Activated CD4-positive, alpha-beta T cell treated with anti-CD3 and anti-CD28 coated beads, Interleukin-2, amount 10 ng/mL, durations not matched to agents 7 days and 5 days (primary cell): ENCODE results near the gene SLC6A4. TPM values are rescaled to one million over a fixed set of nuclear protein-coding genes. Genes with fewer than 3 reads are reported as not detected.

Source experiments
- CTCF ChIA-PET: fragments of 350-600 bp; sonication (Branson Sonifier 250); formaldehyde crosslinking; loops from one replicate; lab custom pipeline; 2021; ENCODE audit warnings: antibody characterized with exemption; lab: Charles Lee
- POLR2A ChIA-PET: fragments of 350-600 bp; sonication (Branson Sonifier 250); formaldehyde crosslinking; loops from one replicate; lab custom pipeline; 2021; ENCODE audit warnings: antibody characterized with exemption; lab: Charles Lee
- DNase-seq: peaks from one replicate; pipeline ENCODE4 v3.0.0-alpha.2; 2020
- H3K27ac Mint-ChIP-seq: one replicate; pipeline ENCODE4 v1.8.0; 2021; ENCODE audit warnings: mild to moderate bottlenecking, moderate library complexity, mixed read lengths
- H3K27me3 Mint-ChIP-seq: one replicate; pipeline ENCODE4 v1.8.0; 2021; ENCODE audit warnings: mixed read lengths
- H3K36me3 Mint-ChIP-seq: one replicate; pipeline ENCODE4 v1.8.0; 2021; ENCODE audit warnings: low read depth, mixed read lengths
- H3K4me1 Mint-ChIP-seq: one replicate; pipeline ENCODE4 v1.8.0; 2021; ENCODE audit warnings: mixed read lengths
- H3K4me3 Mint-ChIP-seq: one replicate; pipeline ENCODE4 v1.8.0; 2021; ENCODE audit warnings: mild to moderate bottlenecking, moderate library complexity, mixed read lengths
- H3K9me3 Mint-ChIP-seq: one replicate; pipeline ENCODE4 v1.8.0; 2021; ENCODE audit warnings: mixed read lengths
- total RNA-seq, 2 experiments: library from RNA; stranded (reverse); gene quantifications; one replicate each; pipeline ENCODE4 v1.2.3, GENCODE V29; 2021

Gene SLC6A4
- total RNA-seq, 2 experiments from 2014 or later = 0.12 TPM; not detected in 1

DNA sequence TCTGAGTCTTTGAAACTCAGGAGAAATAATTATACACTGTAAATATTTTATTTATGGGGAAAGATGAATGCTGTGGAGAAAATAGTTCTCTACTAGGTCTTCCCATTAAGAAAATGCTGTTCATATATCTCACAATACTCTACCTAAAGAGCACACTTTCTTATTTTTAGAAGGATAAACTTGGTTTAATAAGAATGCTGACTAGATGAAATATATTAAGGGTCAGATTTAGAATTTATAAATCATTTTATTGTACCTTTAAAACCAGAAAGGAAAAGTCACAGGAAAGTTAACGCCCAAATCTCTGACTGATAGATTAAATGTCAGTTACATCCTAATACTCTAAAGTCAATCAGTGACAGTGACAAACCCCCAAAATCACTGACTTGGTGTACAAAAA is 48.7 kb downstream of the SLC6A4 start:
- ChIA-PET CTCF (no interaction called here), POLR2A (no interaction called here)
- H3K4me1 Mint-ChIP-seq = no peaks in the 10 kb centered on the region
- no peak overlapping the region for H3K4me3 Mint-ChIP-seq
- H3K36me3 Mint-ChIP-seq = peaks cover 34% of the 10 kb centered on the region
- DNase-seq = no peak
- no peak overlapping the region for H3K27ac Mint-ChIP-seq
- peaks cover under 1% of the 10 kb centered on the region for H3K27me3 Mint-ChIP-seq
- no peaks in the 10 kb centered on the region for H3K9me3 Mint-ChIP-seq

DNA sequence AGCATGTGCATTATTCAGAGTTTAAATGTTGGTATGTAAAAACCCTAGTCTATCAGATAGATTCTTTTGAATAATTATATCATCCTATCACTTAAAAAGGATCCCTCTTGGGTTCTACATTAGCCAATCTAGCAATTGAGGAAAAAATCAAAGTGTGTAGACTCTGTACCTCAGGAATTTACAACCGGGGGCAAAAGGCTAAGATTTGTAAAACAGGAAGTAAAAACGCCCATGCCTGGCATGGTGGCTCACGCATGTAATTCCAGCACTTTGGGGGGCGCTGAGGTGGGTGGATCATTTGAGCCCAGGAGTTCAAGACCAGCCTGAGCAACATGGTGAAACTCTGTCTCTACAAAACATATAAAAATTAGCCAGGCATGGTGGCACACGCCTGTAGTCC is 58.6 kb downstream of the SLC6A4 start:
- Mint-ChIP-seq H3K4me1 (peaks cover 13% of the 10 kb centered on the region), H3K4me3 (no peak overlapping the region), H3K27ac (no peak overlapping the region), H3K36me3 (peaks cover 32% of the 10 kb centered on the region), H3K27me3 (no peaks in the 10 kb centered on the region), H3K9me3 (no peaks in the 10 kb centered on the region)
- ChIA-PET POLR2A (no interaction called here), CTCF (no interaction called here)
- no peak for DNase-seq

DNA sequence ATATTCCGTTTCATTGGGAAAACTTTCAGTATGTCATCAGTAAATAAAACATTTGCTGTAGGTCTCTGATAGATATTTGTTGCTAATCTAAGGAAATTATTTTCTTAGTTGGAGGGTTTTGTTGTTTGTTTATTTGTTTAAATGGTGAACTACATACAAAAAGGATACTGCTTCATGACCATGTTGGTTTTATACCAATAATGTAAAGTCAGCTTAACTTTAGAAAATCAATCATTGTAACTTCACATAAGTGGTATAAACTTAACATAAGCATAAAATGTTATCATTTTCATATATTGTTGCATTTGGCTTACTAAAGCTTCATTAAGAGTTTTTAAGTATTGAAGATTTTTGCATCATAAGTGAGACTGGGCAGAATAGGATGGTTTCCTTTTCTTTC is 60.9 kb downstream of the SLC6A4 start:
- H3K9me3 Mint-ChIP-seq = no peaks in the 10 kb centered on the region
- DNase-seq = no peak
- ChIA-PET CTCF (interaction anchor here (1.1 kb wide), 1 partner anchor 49 kb away, joined by 3 read pairs; no protein-coding TSS in a partner anchor), POLR2A (interaction anchor here (0.7 kb wide), 1 partner anchor 34 kb away, joined by 3 read pairs; no protein-coding TSS in a partner anchor)
- H3K36me3 Mint-ChIP-seq = peaks cover 23% of the 10 kb centered on the region
- peaks cover 19% of the 10 kb centered on the region for H3K4me1 Mint-ChIP-seq
- H3K27ac Mint-ChIP-seq = no peak overlapping the region
- H3K27me3 Mint-ChIP-seq = no peaks in the 10 kb centered on the region
- H3K4me3 Mint-ChIP-seq = no peak overlapping the region

DNA sequence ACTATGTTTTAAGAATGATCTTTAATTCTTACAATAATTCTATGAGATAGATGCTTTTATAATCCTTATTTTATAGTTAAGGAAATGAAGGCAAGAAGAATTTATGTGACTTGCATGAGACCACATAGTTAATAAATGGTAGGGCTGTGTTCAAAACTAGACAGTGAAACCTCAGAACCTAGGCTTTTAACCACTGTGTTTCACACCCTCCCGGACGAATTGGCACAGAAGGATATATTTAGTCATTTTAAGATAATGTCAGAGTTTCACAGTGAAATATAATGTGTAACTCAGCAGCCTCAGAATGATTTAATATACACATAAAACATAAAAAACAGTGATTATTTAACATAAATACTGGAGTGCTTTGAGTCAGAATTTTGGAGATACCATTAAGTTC is 61.8 kb downstream of the SLC6A4 start:
- no peak overlapping the region for H3K4me3 Mint-ChIP-seq
- no peaks in the 10 kb centered on the region for H3K27me3 Mint-ChIP-seq
- H3K4me1 Mint-ChIP-seq = peaks cover 19% of the 10 kb centered on the region
- no peaks in the 10 kb centered on the region for H3K9me3 Mint-ChIP-seq
- ChIA-PET CTCF (no interaction called here), POLR2A (no interaction called here)
- H3K36me3 Mint-ChIP-seq = peaks cover 20% of the 10 kb centered on the region
- no peak overlapping the region for H3K27ac Mint-ChIP-seq
- DNase-seq = peak; percentile 13

DNA sequence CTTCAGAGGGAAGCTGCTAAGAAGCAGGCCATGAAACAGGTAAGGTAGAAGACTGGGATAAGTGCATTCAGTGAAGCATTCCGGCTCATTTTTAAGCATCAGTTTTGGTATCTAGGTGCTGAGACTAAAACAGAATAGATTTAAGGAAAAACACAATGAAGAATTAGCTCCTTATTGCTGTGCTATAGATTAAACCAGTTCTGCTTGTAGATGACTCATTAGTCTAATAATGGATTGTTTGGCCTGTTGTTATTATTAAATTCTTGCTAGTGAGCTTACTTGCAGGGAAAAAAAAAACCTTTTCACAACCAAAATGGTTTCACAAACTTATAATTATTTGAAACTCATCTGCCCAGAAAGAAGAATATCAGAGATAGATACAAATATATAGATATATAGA is 62.9 kb downstream of the SLC6A4 start:
- Mint-ChIP-seq H3K9me3 (no peaks in the 10 kb centered on the region), H3K27ac (no peak overlapping the region), H3K27me3 (no peaks in the 10 kb centered on the region), H3K4me1 (peaks cover 19% of the 10 kb centered on the region), H3K36me3 (peaks cover 20% of the 10 kb centered on the region), H3K4me3 (no peak overlapping the region)
- POLR2A ChIA-PET = interaction anchor here (0.6 kb wide), 1 partner anchor 119 kb away, joined by 4 read pairs; no protein-coding TSS in a partner anchor
- DNase-seq = no peak
- CTCF ChIA-PET = interaction anchor here (1.2 to 1.3 kb wide), 2 partner anchors 9 to 29 kb away, joined by 3 read pairs; no protein-coding TSS in a partner anchor

DNA sequence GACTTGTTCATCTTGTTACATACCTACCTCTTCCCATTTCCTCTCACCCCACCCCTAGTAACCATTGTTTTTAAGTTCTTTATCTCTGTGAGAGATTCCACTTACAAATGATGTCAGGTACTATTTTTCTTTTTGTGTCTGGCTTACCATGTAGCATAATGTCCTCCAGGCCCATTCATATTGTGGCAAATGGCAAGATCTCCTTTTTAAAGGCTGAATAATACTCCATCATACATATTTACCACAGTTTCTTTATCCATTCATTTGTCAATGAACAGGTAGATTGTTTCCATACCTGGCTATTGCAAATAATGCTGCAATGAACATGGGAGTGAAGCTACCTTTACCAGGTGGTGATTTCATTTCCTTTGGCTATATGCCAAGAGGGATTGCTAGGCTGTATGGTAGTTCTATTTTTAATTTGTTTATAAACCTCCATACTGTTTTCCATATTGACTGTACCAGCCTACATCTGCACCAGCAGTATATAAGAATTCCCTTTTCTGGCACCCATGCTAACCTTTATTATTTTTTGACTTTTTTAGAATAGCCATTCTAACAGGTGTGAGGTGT is 65.0 kb downstream of the SLC6A4 start:
- no peaks in the 10 kb centered on the region for H3K9me3 Mint-ChIP-seq
- peaks cover 24% of the 10 kb centered on the region for H3K36me3 Mint-ChIP-seq
- no peak overlapping the region for H3K27ac Mint-ChIP-seq
- no peak overlapping the region for H3K4me3 Mint-ChIP-seq
- H3K27me3 Mint-ChIP-seq = no peaks in the 10 kb centered on the region
- ChIA-PET CTCF (no interaction called here), POLR2A (no interaction called here)
- peaks cover 23% of the 10 kb centered on the region for H3K4me1 Mint-ChIP-seq
- no peak for DNase-seq

DNA sequence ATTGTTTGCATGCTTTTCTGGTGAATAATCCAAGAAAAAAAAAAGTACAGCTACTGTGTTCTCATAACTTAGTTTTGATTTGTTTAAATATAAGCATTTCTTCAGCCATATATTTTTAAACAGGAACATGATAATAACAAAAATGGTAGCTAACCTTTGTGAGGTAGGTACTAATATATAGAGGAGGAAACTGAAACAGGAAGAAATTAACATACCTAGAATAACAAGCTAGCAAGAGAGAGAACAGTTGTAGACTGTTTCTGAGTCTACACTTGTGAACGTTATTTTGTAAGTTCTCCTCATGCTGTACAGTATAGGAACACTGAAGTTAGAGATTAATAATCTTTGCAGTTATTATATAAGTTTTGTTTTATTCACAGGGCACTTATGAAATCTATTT is 69.5 kb downstream of the SLC6A4 start:
- POLR2A ChIA-PET = interaction anchor here (0.6 kb wide), 1 partner anchor 804 kb away, joined by 6 read pairs; no protein-coding TSS in a partner anchor
- Mint-ChIP-seq H3K27me3 (no peaks in the 10 kb centered on the region), H3K9me3 (no peaks in the 10 kb centered on the region)

DNA sequence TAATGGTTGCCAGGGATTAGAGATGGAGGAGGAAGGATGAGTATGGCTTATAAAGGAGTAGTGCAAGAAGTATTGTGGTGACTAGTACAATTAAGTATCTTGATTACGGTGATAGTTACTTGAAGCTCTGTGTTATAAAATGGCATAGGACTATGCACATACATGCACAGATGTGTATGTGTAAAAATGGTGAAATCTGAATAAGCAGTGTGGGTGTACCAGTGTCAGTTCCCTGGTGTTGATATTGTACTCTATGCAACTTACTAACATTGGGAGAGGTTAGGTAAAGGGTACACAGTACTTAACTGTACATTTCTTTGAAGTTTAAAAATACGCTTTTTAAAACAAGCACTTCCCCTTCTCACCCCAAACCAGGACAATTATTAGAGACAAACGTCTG is 70.3 kb downstream of the SLC6A4 start:
- DNase-seq = no peak
- H3K36me3 Mint-ChIP-seq = peaks cover 29% of the 10 kb centered on the region
- H3K4me3 Mint-ChIP-seq = no peak overlapping the region
- H3K9me3 Mint-ChIP-seq = peaks cover 7% of the 10 kb centered on the region
- no peaks in the 10 kb centered on the region for H3K27me3 Mint-ChIP-seq
- no peak overlapping the region for H3K27ac Mint-ChIP-seq
- CTCF ChIA-PET = interaction anchor here (1.4 kb wide), 1 partner anchor 13 kb away, joined by 3 read pairs; no protein-coding TSS in a partner anchor
- peaks cover 7% of the 10 kb centered on the region for H3K4me1 Mint-ChIP-seq
- POLR2A ChIA-PET = no interaction called here

More for the DNA sequence above, 69.5 kb downstream of the SLC6A4 start:
- Mint-ChIP-seq H3K4me3 (no peak overlapping the region), H3K27ac (no peak overlapping the region), H3K36me3 (peaks cover 23% of the 10 kb centered on the region), H3K4me1 (peaks cover 11% of the 10 kb centered on the region)
- CTCF ChIA-PET = interaction anchor here (0.7 to 1.4 kb wide), 2 partner anchors 14 to 358 kb away, joined by 3 read pairs; no protein-coding TSS in a partner anchor
- no peak for DNase-seq

DNA sequence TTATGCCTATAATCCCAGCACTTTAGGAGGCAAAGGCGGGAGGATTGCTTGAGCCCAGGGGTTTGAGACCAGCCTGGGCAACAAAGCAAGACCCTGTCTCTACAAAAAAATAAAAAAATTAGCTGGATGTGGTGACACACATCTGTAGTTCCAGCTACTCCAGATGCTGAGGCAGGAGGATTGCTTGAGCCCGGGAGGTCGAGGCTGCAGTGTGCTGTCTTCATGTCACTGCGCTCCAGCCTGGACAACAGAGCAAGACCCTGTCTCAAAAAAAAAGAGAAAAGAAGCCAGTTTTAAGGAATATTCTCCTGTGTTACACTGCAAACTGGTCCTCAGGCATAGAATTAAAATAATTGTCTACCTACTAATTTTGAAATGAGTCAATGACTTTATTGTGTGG is 71.0 kb downstream of the SLC6A4 start:
- no peaks in the 10 kb centered on the region for H3K27me3 Mint-ChIP-seq
- POLR2A ChIA-PET = no interaction called here
- DNase-seq = no peak
- H3K36me3 Mint-ChIP-seq = peaks cover 35% of the 10 kb centered on the region
- H3K4me1 Mint-ChIP-seq = peaks cover 10% of the 10 kb centered on the region
- CTCF ChIA-PET = interaction anchor here (1.4 kb wide), 1 partner anchor 12 kb away, joined by 3 read pairs; no protein-coding TSS in a partner anchor
- H3K27ac Mint-ChIP-seq = no peak overlapping the region
- H3K9me3 Mint-ChIP-seq = peaks cover 12% of the 10 kb centered on the region
- no peak overlapping the region for H3K4me3 Mint-ChIP-seq

DNA sequence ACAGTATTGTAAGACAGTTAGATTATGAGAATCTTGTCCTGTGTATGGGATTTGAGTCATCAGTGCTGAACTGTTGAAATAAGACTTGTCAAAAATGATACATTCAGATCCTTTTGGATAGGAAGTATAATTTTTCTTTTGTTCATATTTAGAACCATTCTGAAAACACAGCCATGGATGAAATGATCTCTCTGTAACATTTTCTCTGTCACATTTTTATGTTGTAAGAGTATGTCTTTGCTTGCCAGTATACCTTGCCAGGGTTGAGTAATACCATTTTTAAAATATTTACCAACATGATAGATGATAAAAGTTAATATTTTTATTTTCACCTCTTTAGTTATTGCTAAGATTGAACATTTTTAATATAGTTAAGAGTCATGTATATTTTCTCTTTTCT is 73.9 kb downstream of the SLC6A4 start:
- Mint-ChIP-seq H3K36me3 (peaks cover 57% of the 10 kb centered on the region), H3K27me3 (no peaks in the 10 kb centered on the region), H3K27ac (no peak overlapping the region), H3K4me3 (no peak overlapping the region), H3K9me3 (peaks cover 22% of the 10 kb centered on the region), H3K4me1 (peaks cover 20% of the 10 kb centered on the region)
- DNase-seq = no peak
- CTCF ChIA-PET = interaction anchor here (0.7 kb wide), 1 partner anchor 103 kb away, joined by 3 read pairs; no protein-coding TSS in a partner anchor
- POLR2A ChIA-PET = no interaction called here

DNA sequence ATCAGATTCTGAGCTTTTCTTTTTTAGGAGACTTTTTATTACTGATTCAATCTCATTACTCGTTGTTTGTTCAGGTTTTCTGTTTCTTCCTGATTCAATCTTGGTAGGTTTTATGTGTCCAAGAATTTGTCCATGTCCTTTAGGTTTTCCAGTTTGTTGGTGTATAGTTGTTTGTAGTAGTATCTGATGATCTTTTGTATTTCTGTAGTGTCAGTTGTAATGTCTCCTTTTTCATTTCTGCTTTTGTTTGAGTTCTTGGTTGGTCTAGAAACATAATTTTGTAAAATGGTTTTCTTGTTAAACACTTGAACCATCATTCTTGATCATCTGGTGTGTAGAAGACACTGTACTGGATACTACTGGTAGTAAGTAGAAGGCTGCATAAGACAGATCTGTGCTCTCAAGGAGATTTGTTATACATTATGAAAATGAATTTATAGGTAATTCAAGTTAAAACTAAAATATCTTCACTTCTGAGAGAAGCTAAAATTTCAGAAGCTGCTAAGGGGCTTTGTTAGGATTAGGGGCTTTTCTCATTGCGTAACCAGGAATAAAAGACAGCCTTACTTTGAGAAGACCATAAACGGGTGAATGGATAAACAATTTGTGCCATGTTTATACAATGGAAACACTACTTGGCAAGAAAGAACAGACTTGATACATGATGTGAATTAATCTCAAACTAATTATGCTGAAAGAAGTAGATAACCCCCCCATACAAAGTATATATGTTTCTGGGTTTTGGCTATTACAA is 74.9 kb downstream of the SLC6A4 start:
- CTCF ChIA-PET = interaction anchor here (0.7 to 1.0 kb wide), 2 partner anchors 9 to 316 kb away, joined by 3 read pairs; no protein-coding TSS in a partner anchor
- no peak overlapping the region for H3K4me3 Mint-ChIP-seq
- H3K9me3 Mint-ChIP-seq = peaks cover 22% of the 10 kb centered on the region
- POLR2A ChIA-PET = no interaction called here
- DNase-seq = no peak
- peaks cover 55% of the 10 kb centered on the region for H3K36me3 Mint-ChIP-seq
- no peaks in the 10 kb centered on the region for H3K27me3 Mint-ChIP-seq
- H3K4me1 Mint-ChIP-seq = peaks cover 16% of the 10 kb centered on the region
- H3K27ac Mint-ChIP-seq = no peak overlapping the region

DNA sequence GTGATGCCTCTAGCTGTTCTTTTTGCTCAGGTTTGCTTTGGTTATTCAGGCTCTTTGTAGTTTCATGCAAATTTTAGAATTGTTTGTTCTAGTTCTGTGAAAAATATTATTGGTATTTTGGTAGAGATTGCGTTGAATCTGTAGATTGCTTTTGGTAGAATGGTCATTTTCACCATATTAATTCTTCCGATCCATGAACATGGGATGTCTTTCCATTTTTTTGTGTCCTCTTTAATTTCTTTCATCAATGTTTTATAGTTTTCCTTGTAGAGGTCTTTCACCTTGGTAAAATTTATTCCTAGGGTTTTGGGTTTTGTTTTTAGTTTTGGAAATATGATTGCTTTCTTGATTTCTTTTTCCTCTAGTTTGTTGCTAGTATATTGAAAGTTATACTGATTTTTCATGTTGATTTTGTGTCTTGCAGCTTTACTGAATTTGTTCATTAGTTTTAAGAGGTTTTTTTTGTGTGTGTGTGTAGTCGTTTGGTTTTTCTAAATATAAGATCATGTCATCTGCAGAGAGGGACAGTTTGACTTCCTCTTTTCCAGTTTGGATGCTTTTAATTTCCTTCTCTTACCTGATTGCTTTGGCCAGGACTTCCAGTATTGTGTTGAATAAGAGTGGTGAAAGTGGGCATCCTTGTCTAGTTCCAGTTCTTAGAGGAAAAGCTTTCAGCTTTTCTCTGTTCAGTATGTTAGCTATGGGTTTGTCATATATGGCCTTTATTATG is 76.4 kb downstream of the SLC6A4 start:
- Mint-ChIP-seq H3K9me3 (peaks cover 22% of the 10 kb centered on the region), H3K4me3 (no peak overlapping the region), H3K4me1 (peaks cover 14% of the 10 kb centered on the region), H3K36me3 (peaks cover 55% of the 10 kb centered on the region), H3K27ac (no peak overlapping the region), H3K27me3 (no peaks in the 10 kb centered on the region)
- ChIA-PET CTCF (no interaction called here), POLR2A (no interaction called here)
- DNase-seq = no peak
